HepG2 (cell line): ENCODE measurements around the gene HMGN4. TPM values are rescaled to one million over a fixed set of nuclear protein-coding genes. Genes with fewer than 3 reads are reported as not detected.

ENCODE experiments used
- ARNT2 ChIP-seq: sonication (generic); formaldehyde crosslinking; IDR thresholded peaks from 2 replicates; pipeline ENCODE4 v1.8.0; 2022; ENCODE audit warnings: mild to moderate bottlenecking, low read depth, missing genetic modification reagents, moderate library complexity
- BRD4 ChIP-seq: sonication (generic); formaldehyde crosslinking; IDR thresholded peaks from 2 replicates; pipeline ENCODE4 v1.4.0; 2020; ENCODE audit warnings: missing genetic modification reagents
- HNRNPH1 ChIP-seq: fragments of 200-400 bp; formaldehyde crosslinking; optimal IDR thresholded peaks from 2 replicates; pipeline ENCODE3; 2017; ENCODE audit warnings: mild to moderate bottlenecking, low read depth, low read length
- HOXA7 ChIP-seq: sonication (generic); formaldehyde crosslinking; IDR thresholded peaks from 2 replicates; pipeline ENCODE4 v1.8.1; 2022; ENCODE audit warnings: mild to moderate bottlenecking, missing genetic modification reagents, moderate library complexity
- MED1 ChIP-seq: sonication (generic); formaldehyde crosslinking; IDR thresholded peaks from 2 replicates; pipeline ENCODE4 v1.4.0; 2020; ENCODE audit warnings: missing genetic modification reagents
- NCOA1 ChIP-seq: sonication (generic); formaldehyde crosslinking; IDR thresholded peaks from 2 replicates; pipeline ENCODE4 v1.9.0; 2021; ENCODE audit warnings: missing genetic modification reagents
- NR0B2 ChIP-seq: sonication (generic); formaldehyde crosslinking; IDR thresholded peaks from 2 replicates; pipeline ENCODE4 v1.4.0; 2020; ENCODE audit warnings: mild to moderate bottlenecking, missing genetic modification reagents
- POGK ChIP-seq: sonication (generic); formaldehyde crosslinking; conservative IDR thresholded peaks from 2 replicates; pipeline ENCODE4 v1.8.0; 2022; ENCODE audit warnings: mild to moderate bottlenecking, moderate library complexity, missing genetic modification reagents
- SP140L ChIP-seq: sonication (generic); formaldehyde crosslinking; IDR thresholded peaks from 2 replicates; pipeline ENCODE4 v1.4.0; 2020; ENCODE audit warnings: missing genetic modification reagents, borderline replicate concordance
- TIGD3 ChIP-seq: sonication (generic); formaldehyde crosslinking; IDR thresholded peaks from 2 replicates; pipeline ENCODE4 v1.5.1; 2020; ENCODE audit warnings: mild to moderate bottlenecking, missing genetic modification reagents, borderline replicate concordance
- ZC3H13 ChIP-seq: sonication (generic); formaldehyde crosslinking; IDR thresholded peaks from 2 replicates; pipeline ENCODE4 v1.8.1; 2023; ENCODE audit warnings: mild to moderate bottlenecking, missing genetic modification reagents, moderate library complexity
- ZFP1 ChIP-seq: IDR thresholded peaks from 2 replicates; pipeline ENCODE4 v1.6.1; 2016
- ZNF496 ChIP-seq: sonication (generic); formaldehyde crosslinking; IDR thresholded peaks from 2 replicates; pipeline ENCODE4 v1.8.1; 2023; ENCODE audit warnings: mild to moderate bottlenecking, moderate library complexity, missing genetic modification reagents; ENCODE audit not compliant: insufficient replicate concordance
- ZNF512B ChIP-seq: sonication (generic); formaldehyde crosslinking; IDR thresholded peaks from 2 replicates; pipeline ENCODE4 v1.5.1; 2020; ENCODE audit warnings: missing genetic modification reagents, mild to moderate bottlenecking, borderline replicate concordance
- ZNF572 ChIP-seq: sonication (generic); formaldehyde crosslinking; IDR thresholded peaks from 2 replicates; pipeline ENCODE4 v1.5.1; 2020; ENCODE audit warnings: mild to moderate bottlenecking, missing genetic modification reagents
- ZSCAN30 ChIP-seq: sonication (generic); formaldehyde crosslinking; IDR thresholded peaks from 2 replicates; pipeline ENCODE4 v1.5.0; 2020; ENCODE audit warnings: mild to moderate bottlenecking, missing genetic modification reagents
- polyA plus RNA-seq, 8 experiments: library from polyadenylated mRNA; depleted of rRNA in 3 of 8; stranded (reverse) in 7 of 8; unstranded in 1 of 8; fragments of >200 nt; fragmentation: Illumina TruSeq in 4 of 8; extraction: Trizol in 4 of 8; gene quantifications; 2 replicates each; pipeline versions ENCODE4 v1.2.1 to v1.2.3, GENCODE V29; 2011 to 2016; ENCODE audit warnings: low read depth in 4 of 8, missing spikeins in 1 of 8, mixed read lengths in 1 of 8; ENCODE audit not compliant: insufficient read depth in 1 of 8
- total RNA-seq, 5 experiments: library from RNA; depleted of rRNA; stranded (reverse); fragments of >200 nt; fragmentation: Illumina TruSeq; extraction: Trizol; gene quantifications; 2 replicates each; pipeline ENCODE4 v1.2.3, GENCODE V29; 2016; ENCODE audit warnings: low read depth in 1 of 5
- TF ChIP-seq, protein P1 (sequence below): IDR thresholded peaks from 2 replicates; pipeline ENCODE4 v1.6.1; 2018; ENCODE audit warnings: missing genetic modification reagents
- TF ChIP-seq, protein P2 (sequence below): sonication (generic); formaldehyde crosslinking; IDR thresholded peaks from 2 replicates; pipeline ENCODE4 v1.5.0; 2020; ENCODE audit warnings: missing genetic modification reagents
- TF ChIP-seq, protein P3 (sequence below): sonication (generic); formaldehyde crosslinking; IDR thresholded peaks from 2 replicates; pipeline ENCODE4 v1.4.0; 2020; ENCODE audit warnings: missing genetic modification reagents
- TF ChIP-seq, protein P4 (sequence below): sonication (generic); formaldehyde crosslinking; IDR thresholded peaks from 2 replicates; pipeline ENCODE4 v1.5.0; 2020; ENCODE audit warnings: missing genetic modification reagents

Gene HMGN4
- total and polyA plus RNA-seq, 2 of the 13 experiments (the other 11 are each of a cell fraction or from before 2014, with no cell fraction given) = 39.9 to 52.1 TPM

GRCh38 chr6:26514984-26515383, 23.2 kb upstream of the HMGN4 start (continued):
- no peak for TF ChIP-seq ZNF512B
- TF ChIP-seq, protein P1, sequence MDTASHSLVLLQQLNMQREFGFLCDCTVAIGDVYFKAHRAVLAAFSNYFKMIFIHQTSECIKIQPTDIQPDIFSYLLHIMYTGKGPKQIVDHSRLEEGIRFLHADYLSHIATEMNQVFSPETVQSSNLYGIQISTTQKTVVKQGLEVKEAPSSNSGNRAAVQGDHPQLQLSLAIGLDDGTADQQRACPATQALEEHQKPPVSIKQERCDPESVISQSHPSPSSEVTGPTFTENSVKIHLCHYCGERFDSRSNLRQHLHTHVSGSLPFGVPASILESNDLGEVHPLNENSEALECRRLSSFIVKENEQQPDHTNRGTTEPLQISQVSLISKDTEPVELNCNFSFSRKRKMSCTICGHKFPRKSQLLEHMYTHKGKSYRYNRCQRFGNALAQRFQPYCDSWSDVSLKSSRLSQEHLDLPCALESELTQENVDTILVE (CRISPR knock-in tag) = no peak; the same call in 1 of the 2 replicates
- TF ChIP-seq ARNT2 = no peak
- TF ChIP-seq HNRNPH1 = no peak
- no peak for TF ChIP-seq POGK (CRISPR knock-in tag)
- TF ChIP-seq, protein P2, sequence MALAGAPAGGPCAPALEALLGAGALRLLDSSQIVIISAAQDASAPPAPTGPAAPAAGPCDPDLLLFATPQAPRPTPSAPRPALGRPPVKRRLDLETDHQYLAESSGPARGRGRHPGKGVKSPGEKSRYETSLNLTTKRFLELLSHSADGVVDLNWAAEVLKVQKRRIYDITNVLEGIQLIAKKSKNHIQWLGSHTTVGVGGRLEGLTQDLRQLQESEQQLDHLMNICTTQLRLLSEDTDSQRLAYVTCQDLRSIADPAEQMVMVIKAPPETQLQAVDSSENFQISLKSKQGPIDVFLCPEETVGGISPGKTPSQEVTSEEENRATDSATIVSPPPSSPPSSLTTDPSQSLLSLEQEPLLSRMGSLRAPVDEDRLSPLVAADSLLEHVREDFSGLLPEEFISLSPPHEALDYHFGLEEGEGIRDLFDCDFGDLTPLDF (CRISPR knock-in tag) = no peak
- TF ChIP-seq ZFP1 = no peak
- peak; percentile 85 for TF ChIP-seq MED1 (CRISPR knock-in tag)
- TF ChIP-seq ZSCAN30 (CRISPR knock-in tag) = peak; percentile 65; the same call in 1 of the 2 replicates
- TF ChIP-seq NCOA1 (CRISPR knock-in tag) = no peak
- TF ChIP-seq HOXA7 = no peak
- TF ChIP-seq, protein P3, sequence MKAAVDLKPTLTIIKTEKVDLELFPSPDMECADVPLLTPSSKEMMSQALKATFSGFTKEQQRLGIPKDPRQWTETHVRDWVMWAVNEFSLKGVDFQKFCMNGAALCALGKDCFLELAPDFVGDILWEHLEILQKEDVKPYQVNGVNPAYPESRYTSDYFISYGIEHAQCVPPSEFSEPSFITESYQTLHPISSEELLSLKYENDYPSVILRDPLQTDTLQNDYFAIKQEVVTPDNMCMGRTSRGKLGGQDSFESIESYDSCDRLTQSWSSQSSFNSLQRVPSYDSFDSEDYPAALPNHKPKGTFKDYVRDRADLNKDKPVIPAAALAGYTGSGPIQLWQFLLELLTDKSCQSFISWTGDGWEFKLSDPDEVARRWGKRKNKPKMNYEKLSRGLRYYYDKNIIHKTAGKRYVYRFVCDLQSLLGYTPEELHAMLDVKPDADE (CRISPR knock-in tag) = no peak
- TF ChIP-seq ZC3H13 (CRISPR knock-in tag) = no peak
- no peak for TF ChIP-seq NR0B2 (CRISPR knock-in tag)
- TF ChIP-seq ZNF496 (CRISPR knock-in tag) = no peak
- TF ChIP-seq ZNF572 (CRISPR knock-in tag) = no peak
- TF ChIP-seq SP140L (CRISPR knock-in tag) = 0 out of 2 replicates have a peak, but pooled peaks have one; percentile 18
- TF ChIP-seq, protein P4, sequence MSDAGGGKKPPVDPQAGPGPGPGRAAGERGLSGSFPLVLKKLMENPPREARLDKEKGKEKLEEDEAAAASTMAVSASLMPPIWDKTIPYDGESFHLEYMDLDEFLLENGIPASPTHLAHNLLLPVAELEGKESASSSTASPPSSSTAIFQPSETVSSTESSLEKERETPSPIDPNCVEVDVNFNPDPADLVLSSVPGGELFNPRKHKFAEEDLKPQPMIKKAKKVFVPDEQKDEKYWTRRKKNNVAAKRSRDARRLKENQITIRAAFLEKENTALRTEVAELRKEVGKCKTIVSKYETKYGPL (CRISPR knock-in tag) = no peak
- TF ChIP-seq TIGD3 = no peak
- no peak for TF ChIP-seq BRD4
